Measurements from ENCODE around the gene PHC2. TPM values are rescaled to one million over a fixed set of nuclear protein-coding genes. Genes with fewer than 3 reads are reported as not detected.

Gene PHC2
- total RNA-seq, 2 experiments from 2014 or later = 34.0 to 35.0 TPM

- ChIA-PET POLR2A (interaction anchor here (0.9 kb wide), 1 partner anchor 118 kb away, joined by 3 read pairs; no protein-coding TSS in a partner anchor), CTCF (ENCODE audit: unreplicated experiment) (no interaction called here)
- no peaks in the 10 kb centered on the region for H4K20me1 ChIP-seq (ENCODE audit: insufficient read depth, low read length)
- no peak overlapping the region for H3K4me3 ChIP-seq (ENCODE audit: low read depth, low read length, poor library complexity, severe bottlenecking)
- H3K4me2 ChIP-seq (ENCODE audit: low read length) = no peak overlapping the region
- no peak overlapping the region for H3K27ac ChIP-seq (ENCODE audit: low read depth, low read length, poor library complexity, severe bottlenecking)
- H2AFZ ChIP-seq (ENCODE audit: low read length) = no peak overlapping the region
- TF ChIP-seq EZH2phosphoT487 (IDR thresholded peaks at IDR 0.05; ENCODE audit: borderline replicate concordance, low read depth, low read length) (no peak), CTCF (conservative IDR thresholded peaks at IDR 0.05; ENCODE audit: low read length) (no peak)
- no peaks in the 10 kb centered on the region for H3K9me3 ChIP-seq (ENCODE audit: low read length)
- no TSS peak for BruUV-seq (replicated peaks)
- no peaks in the 10 kb centered on the region for H3K79me2 ChIP-seq (ENCODE audit: insufficient read depth, low read depth, low read length)
- H3K9me2 ChIP-seq (ENCODE audit: insufficient read depth, low read length) = no peaks in the 10 kb centered on the region
- H3K4me1 ChIP-seq (ENCODE audit: insufficient read depth, low read length, poor library complexity, severe bottlenecking) = no peaks in the 10 kb centered on the region
- DNase-seq (ENCODE audit: low spot score) = no peak
- H3K36me3 ChIP-seq (ENCODE audit: insufficient read depth, low read length) = peaks cover 81% of the 10 kb centered on the region
- intact Hi-C loops (cut with micrococcal nuclease; ENCODE audit: unreplicated experiment) = no loop called here
Observed at GRCh38 chr1:33328817-33329216, 102.1 kb downstream of the PHC2 start.

GRCh38 chr1:33327587-33328325, 103.1 kb downstream of the PHC2 start:
- Histone ChIP-seq H3K4me3 (ENCODE audit: low read depth, low read length, poor library complexity, severe bottlenecking) (no peak overlapping the region), H3K4me1 (ENCODE audit: insufficient read depth, low read length, poor library complexity, severe bottlenecking) (peaks cover 5% of the 10 kb centered on the region), H3K4me2 (ENCODE audit: low read length) (no peak overlapping the region), H4K20me1 (ENCODE audit: insufficient read depth, low read length) (no peaks in the 10 kb centered on the region), H2AFZ (ENCODE audit: low read length) (no peak overlapping the region), H3K36me3 (ENCODE audit: insufficient read depth, low read length) (peaks cover 85% of the 10 kb centered on the region), H3K9me3 (ENCODE audit: low read length) (no peaks in the 10 kb centered on the region), H3K9me2 (ENCODE audit: insufficient read depth, low read length) (no peaks in the 10 kb centered on the region), H3K27ac (ENCODE audit: low read depth, low read length, poor library complexity, severe bottlenecking) (no peak overlapping the region), H3K79me2 (ENCODE audit: insufficient read depth, low read depth, low read length) (no peaks in the 10 kb centered on the region)
- POLR2A ChIA-PET = no interaction called here
- intact Hi-C loops (cut with micrococcal nuclease; ENCODE audit: unreplicated experiment) = no loop called here
- BruUV-seq (replicated peaks) = no TSS peak
- CTCF ChIA-PET (ENCODE audit: unreplicated experiment) = no interaction called here
- DNase-seq (ENCODE audit: low spot score) = no peak
- TF ChIP-seq EZH2phosphoT487 (IDR thresholded peaks at IDR 0.05; ENCODE audit: borderline replicate concordance, low read depth, low read length) = no peak
- no peak for TF ChIP-seq CTCF (conservative IDR thresholded peaks at IDR 0.05; ENCODE audit: low read length)

GRCh38 chr1:33326785-33327184, 104.1 kb downstream of the PHC2 start:
- Histone ChIP-seq H3K4me1 (ENCODE audit: insufficient read depth, low read length, poor library complexity, severe bottlenecking) (peaks cover 7% of the 10 kb centered on the region), H3K9me2 (ENCODE audit: insufficient read depth, low read length) (no peaks in the 10 kb centered on the region), H3K36me3 (ENCODE audit: insufficient read depth, low read length) (peaks cover 75% of the 10 kb centered on the region), H2AFZ (ENCODE audit: low read length) (no peak overlapping the region), H3K4me3 (ENCODE audit: low read depth, low read length, poor library complexity, severe bottlenecking) (no peak overlapping the region), H3K79me2 (ENCODE audit: insufficient read depth, low read depth, low read length) (no peaks in the 10 kb centered on the region), H3K4me2 (ENCODE audit: low read length) (no peak overlapping the region), H3K9me3 (ENCODE audit: low read length) (no peaks in the 10 kb centered on the region), H4K20me1 (ENCODE audit: insufficient read depth, low read length) (no peaks in the 10 kb centered on the region), H3K27ac (ENCODE audit: low read depth, low read length, poor library complexity, severe bottlenecking) (no peak overlapping the region)
- no peak for TF ChIP-seq EZH2phosphoT487 (IDR thresholded peaks at IDR 0.05; ENCODE audit: borderline replicate concordance, low read depth, low read length)
- POLR2A ChIA-PET = no interaction called here
- intact Hi-C loops (cut with micrococcal nuclease; ENCODE audit: unreplicated experiment) = no loop called here
- CTCF ChIA-PET (ENCODE audit: unreplicated experiment) = no interaction called here
- no TSS peak for BruUV-seq (replicated peaks)
- no peak for DNase-seq (ENCODE audit: low spot score)

Data from OCI-LY7 (cell line).